Measurements from ENCODE around the gene MYO1D. TPM values are rescaled to one million over a fixed set of nuclear protein-coding genes. Genes with fewer than 3 reads are reported as not detected.
A peak's percentile ranks its signal among the peaks of the same experiment; 100 is the strongest.

MYO1D gene
- total RNA-seq, 1 donor: 160 TPM

- TF ChIP-seq CTCF (IDR thresholded peaks at IDR 0.05; ENCODE audit: extremely low read depth, low read depth, low read length): no peak
- H3K4me2 ChIP-seq (ENCODE audit: insufficient read depth, low read length): no peak overlapping the region
- peaks cover 6% of the 10 kb centered on the region for H3K4me1 ChIP-seq (ENCODE audit: insufficient read depth, low read length)
- H4K20me1 ChIP-seq (ENCODE audit: insufficient read depth, low read length): no peaks in the 10 kb centered on the region
- no peaks in the 10 kb centered on the region for H3K79me2 ChIP-seq (ENCODE audit: insufficient read depth, low read length)
- H3K9me3 ChIP-seq (ENCODE audit: low read depth, low read length): no peaks in the 10 kb centered on the region
- no peaks in the 10 kb centered on the region for H3K36me3 ChIP-seq (ENCODE audit: insufficient read depth, low read length)
- H3K27ac ChIP-seq (ENCODE audit: low read depth, low read length): no peak overlapping the region
- DNase-seq (ENCODE audit: insufficient read length, low spot score, missing footprints): peak; percentile 21
- H3K27me3 ChIP-seq (ENCODE audit: insufficient read depth, low read length): no peaks in the 10 kb centered on the region
- no peak overlapping the region for H2AFZ ChIP-seq (ENCODE audit: low read length)
- no peak overlapping the region for H3K4me3 ChIP-seq (ENCODE audit: insufficient read depth, low read length)
Observed at GRCh38 chr17:32780721-32781120, 96.2 kb downstream of the MYO1D start.

- H2AFZ ChIP-seq (ENCODE audit: low read length): no peak overlapping the region
- peaks cover 9% of the 10 kb centered on the region for H3K4me1 ChIP-seq (ENCODE audit: insufficient read depth, low read length)
- no peak for DNase-seq (ENCODE audit: insufficient read length, low spot score, missing footprints)
- no peaks in the 10 kb centered on the region for H3K9me3 ChIP-seq (ENCODE audit: low read depth, low read length)
- TF ChIP-seq CTCF (IDR thresholded peaks at IDR 0.05; ENCODE audit: extremely low read depth, low read depth, low read length): no peak
- no peaks in the 10 kb centered on the region for H4K20me1 ChIP-seq (ENCODE audit: insufficient read depth, low read length)
- H3K27me3 ChIP-seq (ENCODE audit: insufficient read depth, low read length): no peaks in the 10 kb centered on the region
- H3K4me3 ChIP-seq (ENCODE audit: insufficient read depth, low read length): no peak overlapping the region
- H3K27ac ChIP-seq (ENCODE audit: low read depth, low read length): no peak overlapping the region
- H3K79me2 ChIP-seq (ENCODE audit: insufficient read depth, low read length): no peaks in the 10 kb centered on the region
- H3K36me3 ChIP-seq (ENCODE audit: insufficient read depth, low read length): no peaks in the 10 kb centered on the region
- no peak overlapping the region for H3K4me2 ChIP-seq (ENCODE audit: insufficient read depth, low read length)
Observed at GRCh38 chr17:32777922-32778321, 99.0 kb downstream of the MYO1D start.

- Histone ChIP-seq H3K27ac (ENCODE audit: low read depth, low read length) (no peak overlapping the region), H2AFZ (ENCODE audit: low read length) (no peak overlapping the region), H3K36me3 (ENCODE audit: insufficient read depth, low read length) (no peaks in the 10 kb centered on the region), H3K4me2 (ENCODE audit: insufficient read depth, low read length) (peak overlapping the region; percentile 38), H3K79me2 (ENCODE audit: insufficient read depth, low read length) (no peaks in the 10 kb centered on the region), H3K4me3 (ENCODE audit: insufficient read depth, low read length) (no peak overlapping the region), H4K20me1 (ENCODE audit: insufficient read depth, low read length) (no peaks in the 10 kb centered on the region), H3K4me1 (ENCODE audit: insufficient read depth, low read length) (peaks cover 9% of the 10 kb centered on the region), H3K27me3 (ENCODE audit: insufficient read depth, low read length) (no peaks in the 10 kb centered on the region), H3K9me3 (ENCODE audit: low read depth, low read length) (no peaks in the 10 kb centered on the region)
- TF ChIP-seq CTCF (IDR thresholded peaks at IDR 0.05; ENCODE audit: extremely low read depth, low read depth, low read length): no peak
- peak; percentile 83 for DNase-seq (ENCODE audit: insufficient read length, low spot score, missing footprints)
Observed at GRCh38 chr17:32777436-32777835, 99.5 kb downstream of the MYO1D start.

GRCh38 chr17:32774695-32775084, 102.2 kb downstream of the MYO1D start:
- H3K36me3 ChIP-seq (ENCODE audit: insufficient read depth, low read length): no peaks in the 10 kb centered on the region

More at GRCh38 chr17:32774695-32775084, 102.2 kb downstream of the MYO1D start:
- DNase-seq (ENCODE audit: insufficient read length, low spot score, missing footprints): no peak
- Histone ChIP-seq H3K4me3 (ENCODE audit: insufficient read depth, low read length) (no peak overlapping the region), H3K9me3 (ENCODE audit: low read depth, low read length) (no peaks in the 10 kb centered on the region), H4K20me1 (ENCODE audit: insufficient read depth, low read length) (no peaks in the 10 kb centered on the region), H3K4me1 (ENCODE audit: insufficient read depth, low read length) (peaks cover 9% of the 10 kb centered on the region), H3K79me2 (ENCODE audit: insufficient read depth, low read length) (no peaks in the 10 kb centered on the region), H2AFZ (ENCODE audit: low read length) (no peak overlapping the region), H3K4me2 (ENCODE audit: insufficient read depth, low read length) (no peak overlapping the region), H3K27me3 (ENCODE audit: insufficient read depth, low read length) (no peaks in the 10 kb centered on the region), H3K27ac (ENCODE audit: low read depth, low read length) (no peak overlapping the region)
- TF ChIP-seq CTCF (IDR thresholded peaks at IDR 0.05; ENCODE audit: extremely low read depth, low read depth, low read length): no peak

Data from osteoblast (primary cell).